Measurements from ENCODE around the gene PRKCA. TPM values are rescaled to one million over a fixed set of nuclear protein-coding genes. Genes with fewer than 3 reads are reported as not detected.

PRKCA gene
- total and polyA plus RNA-seq, 9 of the 15 experiments (the other 6 are each of a cell fraction or from before 2014, with no cell fraction given), result 3.2 to 33.0 (median 17.8) TPM

DNA sequence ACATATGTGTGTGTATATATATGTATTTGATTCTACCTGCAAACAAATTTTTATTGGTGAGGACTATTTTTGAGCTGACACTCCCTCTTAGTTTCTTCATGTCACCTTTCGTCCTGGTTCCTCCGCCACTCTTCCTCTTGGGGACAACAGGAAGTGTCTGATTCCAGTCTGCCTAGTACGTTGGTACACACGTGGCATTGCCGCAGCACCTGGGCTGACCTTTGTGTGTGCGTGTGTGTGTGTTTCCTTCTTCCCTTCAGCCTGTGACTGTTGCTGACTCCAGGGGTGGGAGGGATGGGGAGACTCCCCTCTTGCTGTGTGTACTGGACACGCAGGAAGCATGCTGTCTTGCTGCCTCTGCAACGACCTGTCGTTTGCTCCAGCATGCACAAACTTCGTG lies 503.2 kb downstream of the PRKCA start (continued):
- no peak for TF ChIP-seq ZNF12 (CRISPR knock-in tag; IDR thresholded peaks at IDR 0.05)
- TF ChIP-seq YY1 (IDR thresholded peaks at IDR 0.05; ENCODE audit: borderline replicate concordance in 1 of 3, control insufficient read depth in 1 of 3, extremely low read depth in 1 of 3, insufficient read depth in 3 of 3, insufficient read length in 1 of 3, insufficient replicate concordance in 2 of 3, low read depth in 1 of 3, low read length in 2 of 3), result no peak
- no peak for TF ChIP-seq HSF4 (CRISPR knock-in tag; IDR thresholded peaks at IDR 0.05; ENCODE audit: borderline replicate concordance)
- TF ChIP-seq SRSF3 (IDR thresholded peaks at IDR 0.05; ENCODE audit: insufficient read depth, low read length), result no peak
- TF ChIP-seq ZNF212 (CRISPR knock-in tag; IDR thresholded peaks at IDR 0.05), result no peak
- no peak for TF ChIP-seq ZNF280B (CRISPR knock-in tag; IDR thresholded peaks at IDR 0.05)
- no peak for TF ChIP-seq SIN3B (IDR thresholded peaks at IDR 0.05; ENCODE audit: low read depth)
- TF ChIP-seq ZNF197 (CRISPR knock-in tag; IDR thresholded peaks at IDR 0.05; ENCODE audit: low read depth), result no peak

DNA sequence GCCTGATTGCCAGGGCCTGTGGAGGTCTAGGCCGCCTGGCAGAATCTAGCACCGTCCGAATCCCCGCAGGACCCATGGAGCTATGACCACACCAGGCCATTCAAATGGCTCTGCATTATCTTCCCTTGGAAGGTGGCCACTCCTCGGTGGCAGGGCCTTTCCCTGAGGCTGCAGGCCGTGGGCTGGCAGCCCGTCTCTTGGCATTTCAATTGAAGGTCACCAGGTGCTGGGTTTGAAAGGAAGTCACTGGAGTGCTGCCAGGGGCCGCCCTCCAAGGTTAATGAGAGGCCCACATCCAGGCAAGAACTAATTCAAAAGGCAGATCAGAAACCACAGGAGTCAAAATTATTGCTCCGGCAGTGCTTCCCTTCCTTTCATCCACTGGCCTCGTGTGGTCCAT lies 504.8 kb downstream of the PRKCA start:
- Histone ChIP-seq H3K9me1 (ENCODE audit: control insufficient read depth, insufficient read depth, low read length) (no peaks in the 10 kb centered on the region), H3K27ac (ENCODE audit: extremely low read depth, low read depth, low read length) (no peak overlapping the region), H3K4me3 (no peak overlapping the region), H4K20me1 (replicated peaks; ENCODE audit: control insufficient read depth, insufficient read depth, low read length) (no peaks in the 10 kb centered on the region), H3K9ac (ENCODE audit: insufficient read depth in 1 of 2, low read depth in 2 of 2, low read length in 2 of 2) (no peak overlapping the region), H3K4me2 (ENCODE audit: insufficient read depth, low read length) (no peak overlapping the region), H3K79me2 (ENCODE audit: control insufficient read depth, insufficient read depth, low read length) (no peaks in the 10 kb centered on the region), H2AFZ (ENCODE audit: low read depth, low read length) (no peak overlapping the region), H3K36me3 (ENCODE audit: control insufficient read depth, insufficient read depth, low read length) (peaks cover 3% of the 10 kb centered on the region; the same call in 1 of the 3 replicates), H3K27me3 (ENCODE audit: control insufficient read depth in 2 of 2, insufficient read depth in 2 of 2, low read length in 2 of 2) (peaks cover 0 to 4% of the 10 kb centered on the region in 2 experiments; a peak in 2 of 5 replicates), H3K4me1 (replicated peaks in 1 of 2; ENCODE audit: control insufficient read depth in 2 of 2, insufficient read depth in 2 of 2, low read length in 2 of 2) (no peaks in the 10 kb centered on the region), H3K9me3 (replicated peaks; ENCODE audit: control insufficient read depth, insufficient read depth, low read depth, low read length) (no peaks in the 10 kb centered on the region)
- in situ Hi-C loops (cut with MboI) (no loop called here), intact Hi-C loops (cut with micrococcal nuclease) (no loop called here)
- 59% methylated on average over 10 of the region's 10 CpGs for WGBS (ENCODE audit: insufficient coverage, low coverage, missing lambda C conversion rate)
- no peak for ATAC-seq
- no peak for FAIRE-seq
- DNase-seq (ENCODE audit: extremely low read depth in 1 of 4, low spot score in 3 of 4), result no peak
- TF ChIP-seq POLR2G (IDR thresholded peaks at IDR 0.05; ENCODE audit: low read depth, low read length) (peak; percentile 23; the same call in 1 of the 2 replicates), LARP7 (IDR thresholded peaks at IDR 0.05) (no peak), DMBX1 (CRISPR knock-in tag; IDR thresholded peaks at IDR 0.05; ENCODE audit: borderline replicate concordance) (no peak)
- ChIA-PET POLR2A (no interaction called here), CTCF (ENCODE audit: low intra/inter-chr PET ratio) (no interaction called here)
- BruUV-seq (replicated peaks), result no TSS peak

Measured in K562 (cell line).